Daoy (cell line): ENCODE data around the gene MKRN3. TPM values are rescaled to one million over a fixed set of nuclear protein-coding genes. Genes with fewer than 3 reads are reported as not detected.
A peak's percentile ranks its signal among the peaks of the same experiment; 100 is the strongest.
"Not testable (repeated sequence)": the region's sequence is repeated elsewhere in the genome, so short reads cannot be mapped to it uniquely, and the experiment has no call there.

Experiments used
- DNase-seq: peaks from one replicate; pipeline ENCODE4 v3.0.0-alpha.2; 2015; ENCODE audit warnings: low read depth
- total RNA-seq: library from RNA; depleted of rRNA; stranded (reverse); fragments of >200 nt; shearing (Covaris generic); gene quantifications from 2 replicates; pipeline ENCODE4 v1.2.3, GENCODE V29; 2014; rRNA removed

MKRN3 gene
- total RNA-seq, 1 experiment from 2014 or later, result 15.0 TPM

DNA sequence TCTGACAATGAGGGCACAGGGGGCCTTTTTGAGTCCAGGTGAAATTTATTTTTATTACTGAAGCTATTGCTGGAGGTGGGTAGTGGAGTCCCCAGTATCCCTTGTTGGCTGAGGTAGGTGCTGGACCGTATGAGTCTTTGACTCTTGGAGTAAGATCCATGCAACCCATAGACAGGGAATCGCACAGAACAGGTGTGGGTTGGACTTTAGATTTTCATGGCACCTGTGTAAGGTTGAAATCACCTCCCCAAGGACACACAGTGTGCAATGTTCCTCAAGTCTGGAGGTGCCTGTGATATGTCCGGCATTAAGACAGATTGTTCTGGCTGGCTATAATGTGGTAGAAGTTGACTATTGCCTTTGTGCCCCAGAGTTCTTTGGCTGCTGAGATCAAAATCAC lies 23.5 kb downstream of the MKRN3 start:
- no peak for DNase-seq

DNA sequence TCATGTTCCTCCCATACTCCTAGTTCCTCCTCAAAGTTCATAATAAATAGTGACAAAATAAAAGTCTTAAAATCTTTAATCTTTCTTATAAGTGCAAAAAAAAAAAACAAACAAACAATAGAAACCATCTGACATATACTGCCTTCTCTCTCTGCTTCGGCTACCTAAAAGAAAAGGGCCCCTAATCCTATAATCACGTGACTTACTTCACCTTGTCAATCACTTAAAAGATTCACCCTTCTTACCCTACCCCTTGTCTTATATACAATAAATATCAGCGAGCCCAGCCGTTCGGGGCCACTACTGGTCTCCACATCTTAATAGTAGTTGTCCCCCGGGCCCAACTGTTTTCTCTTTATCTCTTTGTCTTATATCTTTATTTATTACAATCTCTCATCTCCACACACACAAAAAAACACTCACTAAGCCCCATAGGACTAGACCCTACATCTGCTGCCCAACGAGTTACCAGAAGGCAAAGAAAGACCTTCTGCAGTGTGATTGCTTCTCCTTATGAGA lies 28.8 kb downstream of the MKRN3 start:
- no peak for DNase-seq

DNA sequence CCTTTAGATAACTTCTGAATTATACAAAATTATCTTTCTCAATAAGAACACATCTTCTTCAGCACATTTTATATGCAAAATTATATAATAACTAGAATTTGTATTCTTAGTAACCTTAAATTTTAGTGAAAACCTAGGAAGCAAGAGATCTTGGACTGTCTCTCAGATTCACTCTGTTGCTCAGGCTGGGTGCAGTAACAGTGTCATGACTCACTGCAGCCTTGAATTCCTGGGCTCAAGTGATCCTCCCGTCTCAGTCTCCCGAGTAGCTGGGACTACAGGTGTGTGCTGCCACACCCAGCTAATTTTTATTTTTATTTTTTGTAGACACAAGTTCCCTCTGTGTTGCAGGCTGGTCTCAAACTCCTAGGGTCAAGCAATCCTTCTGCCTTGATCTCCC lies 29.9 kb downstream of the MKRN3 start:
- no peak for DNase-seq

DNA sequence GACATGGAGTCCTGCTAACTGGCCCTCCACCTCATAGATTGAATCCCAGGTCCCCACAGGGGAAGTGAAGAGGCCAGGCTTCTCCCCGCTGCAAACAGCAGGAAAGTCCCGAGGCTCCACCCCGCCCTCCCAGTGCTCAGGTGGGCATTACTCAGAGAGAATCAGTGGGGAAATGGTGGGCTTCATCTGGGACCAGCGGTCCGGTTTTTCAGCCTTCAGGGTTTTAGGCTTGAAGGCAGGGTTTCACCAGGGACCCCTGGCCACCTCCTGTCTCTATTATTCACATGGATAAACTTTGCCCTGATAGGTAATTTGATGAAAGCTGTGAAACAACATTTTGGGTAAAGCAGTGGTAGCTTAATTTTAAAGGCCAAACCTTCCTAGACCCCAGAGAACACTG lies 31.3 kb downstream of the MKRN3 start:
- no peak for DNase-seq

DNA sequence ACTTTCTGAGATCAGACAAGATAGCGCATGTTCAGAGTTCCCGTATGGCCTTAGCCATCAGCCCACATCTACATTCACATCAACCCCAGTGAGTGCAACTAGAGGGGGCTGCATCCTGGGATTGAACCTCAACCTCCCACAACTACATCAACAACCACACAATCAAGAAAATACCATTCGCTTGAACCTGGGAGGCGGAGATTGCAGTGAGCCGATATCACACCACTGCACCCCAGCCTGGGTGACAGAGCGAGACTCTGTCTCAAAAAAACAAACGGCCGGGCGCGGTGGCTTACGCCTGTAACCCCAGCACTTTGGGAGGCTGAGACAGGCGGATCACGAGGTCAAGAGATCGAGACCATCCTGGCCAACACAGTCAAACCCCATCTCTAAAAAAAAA lies 31.8 kb downstream of the MKRN3 start:
- not testable (repeated sequence) for DNase-seq

- DNase-seq, result no peak
These were observed 33.6 kb downstream of the MKRN3 start for GRCh38 chr15:23599053-23599452.

DNA sequence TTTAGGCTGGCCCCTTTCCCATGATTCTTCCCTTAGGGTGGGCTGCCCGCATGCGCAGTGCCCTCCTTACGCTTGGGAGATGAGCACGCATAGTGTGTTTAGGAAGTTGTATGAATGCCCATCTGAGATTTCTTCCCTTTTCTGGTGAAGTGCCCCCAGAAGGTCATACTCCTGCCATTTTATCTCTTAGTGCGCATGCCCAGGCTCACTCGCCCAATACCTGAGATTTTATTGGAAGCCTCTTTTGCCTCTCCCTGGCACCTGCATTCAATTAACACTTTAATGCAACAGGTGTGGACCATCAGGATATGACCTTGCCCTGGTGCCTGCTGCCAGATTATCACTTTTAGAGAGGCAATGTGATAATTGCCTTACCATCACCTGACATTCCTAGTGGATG lies 36.6 kb downstream of the MKRN3 start:
- no peak for DNase-seq

DNA sequence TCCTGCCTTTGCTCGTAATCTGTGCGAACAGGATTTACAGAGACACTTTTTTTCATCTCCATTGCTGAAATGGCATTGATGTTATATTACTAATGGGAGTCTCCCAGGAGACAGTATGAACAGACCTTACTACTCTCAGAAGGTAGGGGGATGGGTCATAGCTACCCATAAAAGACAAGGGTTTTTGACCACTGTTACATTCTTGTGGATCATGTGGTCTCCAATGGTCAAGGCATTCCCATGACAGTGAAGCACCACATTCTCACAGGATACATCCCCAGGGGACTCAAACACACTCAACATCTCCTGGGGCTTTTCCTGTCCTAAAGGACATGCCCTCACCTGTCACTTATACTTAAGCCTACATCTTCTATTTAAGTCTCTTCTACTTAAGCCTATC lies 40.8 kb downstream of the MKRN3 start:
- peak; percentile 11 for DNase-seq

DNA sequence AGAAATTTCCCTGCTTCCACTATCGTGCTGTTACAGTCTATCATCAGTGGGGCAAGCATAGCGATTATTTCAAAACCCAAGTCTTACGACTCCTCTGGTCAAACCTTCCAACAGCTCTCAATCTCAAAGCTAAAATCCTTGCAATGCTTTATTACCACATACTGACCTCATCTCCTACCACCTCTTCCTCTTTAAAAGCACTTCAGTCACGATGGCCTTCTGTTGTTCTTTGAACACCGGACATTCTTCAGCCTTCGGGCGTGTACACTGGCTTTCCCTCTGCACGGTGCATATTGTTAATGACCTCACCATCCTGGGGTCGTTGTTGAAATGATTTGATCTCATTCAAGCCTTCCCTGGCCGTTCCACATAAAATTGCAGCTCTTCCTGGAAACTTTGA lies 51.1 kb downstream of the MKRN3 start:
- DNase-seq, result peak; percentile 55

Other genes starting within 250 kb of the MKRN3 start
- gene GOLGA6L26, start 231.5 kb upstream of the MKRN3 start, total RNA-seq, result not detected in 2 replicates
- not detected in 2 replicates for gene GOLGA8S, start 210.9 kb upstream of the MKRN3 start, total RNA-seq
- gene GOLGA6L2, start 118.4 kb upstream of the MKRN3 start, total RNA-seq, result not detected in 2 replicates
- 0.74 and 0.77 TPM in 2 replicates for gene MAGEL2, start 82.2 kb downstream of the MKRN3 start, total RNA-seq
- 139 and 158 TPM in 2 replicates for gene NDN, start 121.6 kb downstream of the MKRN3 start, total RNA-seq